AG10803 (cell line): ENCODE results near the gene LGMN.

Experiments used
- DNase-seq: peaks from one replicate; pipeline ENCODE4 v3.0.0; 2010; ENCODE audit warnings: low read depth
- H3K4me3 ChIP-seq: 2 replicates; pipeline ENCODE4 v1.5.1; 2011; ENCODE audit warnings: mild to moderate bottlenecking, low read length, control low read depth
- TF ChIP-seq, protein P1 (sequence below): conservative IDR thresholded peaks from 2 replicates; pipeline ENCODE4 v1.5.1; 2011; ENCODE audit warnings: mild to moderate bottlenecking, low read length, control low read depth, inconsistent platforms

The LGMN gene

DNA sequence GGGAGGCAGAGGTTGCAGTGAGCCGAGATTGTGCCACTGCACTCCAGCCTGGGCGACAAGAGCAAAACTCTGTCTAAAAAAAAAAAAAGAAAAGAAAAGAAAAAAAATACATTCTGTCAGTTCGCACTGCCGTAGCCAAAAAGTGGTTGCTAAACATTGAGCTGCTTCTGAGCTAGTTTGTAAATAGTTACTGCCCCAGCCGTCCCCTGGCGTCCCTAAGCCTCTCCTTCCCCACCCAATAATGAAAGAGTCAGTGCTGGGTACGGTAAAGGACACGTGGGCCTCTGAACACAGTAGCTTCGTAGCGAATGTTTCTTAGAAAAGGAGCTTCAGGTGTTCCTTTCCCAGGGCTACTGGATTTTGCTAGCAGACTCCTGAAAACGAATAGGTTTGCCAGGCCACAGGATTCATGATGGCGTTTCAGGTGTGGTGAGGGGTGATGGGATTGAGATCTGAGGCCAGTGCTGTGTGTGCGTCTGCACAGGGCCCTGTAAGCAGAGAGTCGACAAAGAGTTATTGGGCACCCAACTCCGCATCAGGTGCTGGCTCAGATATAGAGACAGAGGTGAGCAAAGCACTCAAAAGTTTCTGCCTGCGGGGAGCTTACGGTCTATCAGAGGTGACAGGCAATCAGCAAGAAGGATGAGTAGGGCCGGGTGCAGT lies 94.1 kb downstream of the LGMN start:
- H3K4me3 ChIP-seq: no peak overlapping the region
- no peak for DNase-seq
- TF ChIP-seq, protein P1, sequence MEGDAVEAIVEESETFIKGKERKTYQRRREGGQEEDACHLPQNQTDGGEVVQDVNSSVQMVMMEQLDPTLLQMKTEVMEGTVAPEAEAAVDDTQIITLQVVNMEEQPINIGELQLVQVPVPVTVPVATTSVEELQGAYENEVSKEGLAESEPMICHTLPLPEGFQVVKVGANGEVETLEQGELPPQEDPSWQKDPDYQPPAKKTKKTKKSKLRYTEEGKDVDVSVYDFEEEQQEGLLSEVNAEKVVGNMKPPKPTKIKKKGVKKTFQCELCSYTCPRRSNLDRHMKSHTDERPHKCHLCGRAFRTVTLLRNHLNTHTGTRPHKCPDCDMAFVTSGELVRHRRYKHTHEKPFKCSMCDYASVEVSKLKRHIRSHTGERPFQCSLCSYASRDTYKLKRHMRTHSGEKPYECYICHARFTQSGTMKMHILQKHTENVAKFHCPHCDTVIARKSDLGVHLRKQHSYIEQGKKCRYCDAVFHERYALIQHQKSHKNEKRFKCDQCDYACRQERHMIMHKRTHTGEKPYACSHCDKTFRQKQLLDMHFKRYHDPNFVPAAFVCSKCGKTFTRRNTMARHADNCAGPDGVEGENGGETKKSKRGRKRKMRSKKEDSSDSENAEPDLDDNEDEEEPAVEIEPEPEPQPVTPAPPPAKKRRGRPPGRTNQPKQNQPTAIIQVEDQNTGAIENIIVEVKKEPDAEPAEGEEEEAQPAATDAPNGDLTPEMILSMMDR: no peak
